ENCODE data around the gene L3MBTL4. TPM values are rescaled to one million over a fixed set of nuclear protein-coding genes. Genes with fewer than 3 reads are reported as not detected.

The L3MBTL4 gene
- total RNA-seq, 1 experiment from 2014 or later = 0.87 TPM

DNA sequence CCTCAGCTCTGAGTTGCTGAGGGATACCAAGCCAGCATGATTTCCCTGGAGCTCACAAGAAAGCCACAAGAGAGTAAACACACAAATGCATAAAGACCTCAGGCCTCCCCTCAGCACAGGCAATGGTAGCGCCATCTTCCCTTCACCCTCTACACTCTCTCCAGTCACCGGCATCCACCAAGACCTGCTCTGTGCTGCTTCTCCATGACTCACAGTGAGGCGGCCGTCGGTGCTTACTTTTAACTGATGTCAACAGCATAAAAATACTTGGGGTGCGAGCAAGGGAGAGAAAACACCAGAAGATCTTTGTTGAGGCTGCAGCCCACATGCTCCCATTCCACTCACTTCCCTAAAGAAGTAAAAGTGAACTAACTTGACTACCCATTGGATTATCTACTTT, 46.7 kb downstream of the L3MBTL4 start:
- BruUV-seq (replicated peaks) = no TSS peak
- no peak overlapping the region for H3K4me3 ChIP-seq (ENCODE audit: low read depth in 2 of 2, low read length in 2 of 2)
- ChIA-PET CTCF (no interaction called here), POLR2A (no interaction called here)
- intact Hi-C loops (cut with micrococcal nuclease; ENCODE audit: unreplicated experiment) = no loop called here
- no peaks in the 10 kb centered on the region for H3K4me1 ChIP-seq (ENCODE audit: control insufficient read depth, insufficient read depth, low read length)
- ATAC-seq (no peak), DNase-seq (ENCODE audit: low read depth, low spot score) (no peak)
- no peaks in the 10 kb centered on the region for H3K36me3 ChIP-seq (ENCODE audit: control insufficient read depth, insufficient read depth, low read length)
- TF ChIP-seq, protein P1, sequence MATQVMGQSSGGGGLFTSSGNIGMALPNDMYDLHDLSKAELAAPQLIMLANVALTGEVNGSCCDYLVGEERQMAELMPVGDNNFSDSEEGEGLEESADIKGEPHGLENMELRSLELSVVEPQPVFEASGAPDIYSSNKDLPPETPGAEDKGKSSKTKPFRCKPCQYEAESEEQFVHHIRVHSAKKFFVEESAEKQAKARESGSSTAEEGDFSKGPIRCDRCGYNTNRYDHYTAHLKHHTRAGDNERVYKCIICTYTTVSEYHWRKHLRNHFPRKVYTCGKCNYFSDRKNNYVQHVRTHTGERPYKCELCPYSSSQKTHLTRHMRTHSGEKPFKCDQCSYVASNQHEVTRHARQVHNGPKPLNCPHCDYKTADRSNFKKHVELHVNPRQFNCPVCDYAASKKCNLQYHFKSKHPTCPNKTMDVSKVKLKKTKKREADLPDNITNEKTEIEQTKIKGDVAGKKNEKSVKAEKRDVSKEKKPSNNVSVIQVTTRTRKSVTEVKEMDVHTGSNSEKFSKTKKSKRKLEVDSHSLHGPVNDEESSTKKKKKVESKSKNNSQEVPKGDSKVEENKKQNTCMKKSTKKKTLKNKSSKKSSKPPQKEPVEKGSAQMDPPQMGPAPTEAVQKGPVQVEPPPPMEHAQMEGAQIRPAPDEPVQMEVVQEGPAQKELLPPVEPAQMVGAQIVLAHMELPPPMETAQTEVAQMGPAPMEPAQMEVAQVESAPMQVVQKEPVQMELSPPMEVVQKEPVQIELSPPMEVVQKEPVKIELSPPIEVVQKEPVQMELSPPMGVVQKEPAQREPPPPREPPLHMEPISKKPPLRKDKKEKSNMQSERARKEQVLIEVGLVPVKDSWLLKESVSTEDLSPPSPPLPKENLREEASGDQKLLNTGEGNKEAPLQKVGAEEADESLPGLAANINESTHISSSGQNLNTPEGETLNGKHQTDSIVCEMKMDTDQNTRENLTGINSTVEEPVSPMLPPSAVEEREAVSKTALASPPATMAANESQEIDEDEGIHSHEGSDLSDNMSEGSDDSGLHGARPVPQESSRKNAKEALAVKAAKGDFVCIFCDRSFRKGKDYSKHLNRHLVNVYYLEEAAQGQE (IDR thresholded peaks at IDR 0.05; ENCODE audit: insufficient read depth in 1 of 2, low read depth in 2 of 2, low read length in 1 of 2) = no peak
- no peak for TF ChIP-seq SIN3A (IDR thresholded peaks at IDR 0.05; ENCODE audit: borderline replicate concordance, insufficient read depth, low read depth, low read length)
- TF ChIP-seq CTCF (IDR thresholded peaks at IDR 0.05) = no peak
- no peak for TF ChIP-seq POLR2AphosphoS5 (IDR thresholded peaks at IDR 0.05; ENCODE audit: low read depth, low read length)
- TF ChIP-seq TCF7L2 (IDR thresholded peaks at IDR 0.05; ENCODE audit: low read depth, low read length) = no peak
- no peaks in the 10 kb centered on the region for H3K9me3 ChIP-seq (ENCODE audit: control insufficient read depth, insufficient read depth, low read depth, low read length)
- in situ Hi-C loops (cut with HindIII; ENCODE audit: low pct_unique_long_range_greater_than_20kb, low sequenced_read_pairs) = no loop called here
- no peak overlapping the region for H3K27ac ChIP-seq (ENCODE audit: low read length)
- no peaks in the 10 kb centered on the region for H3K27me3 ChIP-seq (ENCODE audit: control insufficient read depth, insufficient read depth, low read length)

- Histone ChIP-seq H3K36me3 (ENCODE audit: control insufficient read depth, insufficient read depth, low read length) (no peaks in the 10 kb centered on the region), H3K27ac (ENCODE audit: low read length) (no peak overlapping the region), H3K4me3 (ENCODE audit: low read depth in 2 of 2, low read length in 2 of 2) (no peak overlapping the region), H3K9me3 (ENCODE audit: control insufficient read depth, insufficient read depth, low read depth, low read length) (no peaks in the 10 kb centered on the region), H3K27me3 (ENCODE audit: control insufficient read depth, insufficient read depth, low read length) (no peaks in the 10 kb centered on the region), H3K4me1 (ENCODE audit: control insufficient read depth, insufficient read depth, low read length) (no peaks in the 10 kb centered on the region)
- ATAC-seq = no peak
- POLR2A ChIA-PET = interaction anchor here (0.6 kb wide), 1 partner anchor 77 kb away, joined by 4 read pairs; no protein-coding TSS in a partner anchor
- in situ Hi-C loops (cut with HindIII; ENCODE audit: low pct_unique_long_range_greater_than_20kb, low sequenced_read_pairs) (no loop called here), intact Hi-C loops (cut with micrococcal nuclease; ENCODE audit: unreplicated experiment) (no loop called here)
- no TSS peak for BruUV-seq (replicated peaks)
- no peak for DNase-seq (ENCODE audit: low read depth, low spot score)
- CTCF ChIA-PET = no interaction called here
- no peak for TF ChIP-seq TCF7L2 (IDR thresholded peaks at IDR 0.05; ENCODE audit: low read depth, low read length)
- TF ChIP-seq, protein P1 (IDR thresholded peaks at IDR 0.05; ENCODE audit: insufficient read depth in 1 of 2, low read depth in 2 of 2, low read length in 1 of 2) = no peak
- TF ChIP-seq POLR2AphosphoS5 (IDR thresholded peaks at IDR 0.05; ENCODE audit: low read depth, low read length) = no peak
These were observed 47.5 kb downstream of the L3MBTL4 start for GRCh38 chr18:6367208-6367607.

Data from Panc1 (cell line).